Measurements from ENCODE around the gene COMP.

Gene COMP

DNA sequence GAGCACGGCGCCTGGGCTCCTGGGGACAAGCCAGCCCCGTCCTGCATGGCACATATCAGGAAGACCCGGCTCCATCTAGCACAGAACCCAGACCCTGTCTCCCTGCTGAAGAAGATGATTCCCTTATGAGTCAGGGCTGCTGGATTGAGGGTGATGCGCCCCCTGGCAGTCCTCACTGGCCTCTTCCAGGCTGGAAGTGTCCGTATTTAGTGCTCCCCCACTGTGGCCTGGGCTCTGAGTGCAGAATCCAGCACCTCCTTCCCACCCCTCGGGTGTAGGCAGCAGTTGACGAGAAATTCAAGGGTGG is 14.9 kb downstream of the COMP start:
- TF ChIP-seq ZNF274 (IDR thresholded peaks at IDR 0.05; ENCODE audit: low read depth, low read length) (no peak), YY1 (IDR thresholded peaks at IDR 0.05; ENCODE audit: insufficient read depth, insufficient read length) (no peak), SUZ12 (IDR thresholded peaks at IDR 0.05; ENCODE audit: extremely low read depth, insufficient read depth, insufficient read length) (no peak)
- peaks cover 22% of the 10 kb centered on the region for H3K4me1 ChIP-seq (ENCODE audit: insufficient read depth, insufficient read length)
- no peaks in the 10 kb centered on the region for H3K36me3 ChIP-seq (ENCODE audit: insufficient read depth, insufficient read length, low read length)
- H3K27me3 ChIP-seq (ENCODE audit: insufficient read depth, insufficient read length) = peaks cover 40% of the 10 kb centered on the region
- H3K9me3 ChIP-seq (ENCODE audit: insufficient read depth, low read length) = no peaks in the 10 kb centered on the region
- no peak for DNase-seq (ENCODE audit: low read depth, low spot score)
- no peak overlapping the region for H3K9ac ChIP-seq (ENCODE audit: insufficient read length, low read depth)
- no peak overlapping the region for H3K4me3 ChIP-seq (ENCODE audit: insufficient read length, low read depth)

DNA sequence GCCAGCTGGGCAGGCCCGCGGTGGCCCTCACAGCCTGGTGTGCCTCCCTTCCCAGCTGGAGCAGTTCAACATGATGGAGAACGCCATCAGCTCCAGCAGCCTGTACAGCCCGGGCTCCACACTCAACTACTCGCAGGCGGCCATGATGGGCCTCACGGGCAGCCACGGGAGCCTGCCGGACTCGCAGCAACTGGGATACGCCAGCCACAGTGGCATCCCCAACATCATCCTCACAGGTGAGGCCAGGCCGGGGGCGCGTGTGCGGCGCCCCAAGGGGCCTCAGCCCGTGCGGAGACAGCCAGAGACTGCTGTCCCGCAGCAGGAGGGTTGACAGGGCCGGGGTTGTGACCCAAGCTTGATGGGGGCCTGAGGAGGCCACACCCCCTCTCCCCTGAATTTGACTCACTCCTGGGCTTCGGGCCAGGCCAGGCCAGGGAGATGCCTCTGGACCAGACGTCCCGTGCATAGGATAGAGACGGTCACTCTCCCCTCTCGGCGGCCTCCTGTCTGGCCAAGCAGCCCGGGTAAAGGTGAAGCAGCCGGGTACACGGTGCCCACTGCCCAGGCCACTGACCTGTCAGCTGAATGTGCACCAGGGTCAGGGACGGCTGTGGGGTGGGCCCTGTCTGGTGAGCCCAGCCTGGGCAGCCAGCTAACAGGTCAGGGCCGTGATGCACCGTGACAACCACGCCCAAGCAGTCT is 15.4 kb downstream of the COMP start:
- Histone ChIP-seq H3K4me1 (ENCODE audit: insufficient read depth, insufficient read length) (peaks cover 25% of the 10 kb centered on the region), H3K9ac (ENCODE audit: insufficient read length, low read depth) (no peak overlapping the region)
- DNase-seq (ENCODE audit: low read depth, low spot score) = no peak

GRCh38 chr19:18774782-18775444 is 16.2 kb downstream of the COMP start:
- no peak for DNase-seq (ENCODE audit: low read depth, low spot score)
- H3K4me1 ChIP-seq (ENCODE audit: insufficient read depth, insufficient read length) = peaks cover 25% of the 10 kb centered on the region
- no peaks in the 10 kb centered on the region for H3K36me3 ChIP-seq (ENCODE audit: insufficient read depth, insufficient read length, low read length)
- H3K27me3 ChIP-seq (ENCODE audit: insufficient read depth, insufficient read length) = peaks cover 35% of the 10 kb centered on the region
- H3K4me3 ChIP-seq (ENCODE audit: insufficient read length, low read depth) = no peak overlapping the region
- TF ChIP-seq SUZ12 (IDR thresholded peaks at IDR 0.05; ENCODE audit: extremely low read depth, insufficient read depth, insufficient read length) = no peak
- no peak for TF ChIP-seq YY1 (IDR thresholded peaks at IDR 0.05; ENCODE audit: insufficient read depth, insufficient read length)
- TF ChIP-seq ZNF274 (IDR thresholded peaks at IDR 0.05; ENCODE audit: low read depth, low read length) = no peak
- no peaks in the 10 kb centered on the region for H3K9me3 ChIP-seq (ENCODE audit: insufficient read depth, low read length)
- H3K9ac ChIP-seq (ENCODE audit: insufficient read length, low read depth) = no peak overlapping the region

More for the DNA sequence above, 15.4 kb downstream of the COMP start:
- no peak for TF ChIP-seq YY1 (IDR thresholded peaks at IDR 0.05; ENCODE audit: insufficient read depth, insufficient read length)
- no peak for TF ChIP-seq ZNF274 (IDR thresholded peaks at IDR 0.05; ENCODE audit: low read depth, low read length)
- TF ChIP-seq SUZ12 (IDR thresholded peaks at IDR 0.05; ENCODE audit: extremely low read depth, insufficient read depth, insufficient read length) = no peak
- Histone ChIP-seq H3K27me3 (ENCODE audit: insufficient read depth, insufficient read length) (peaks cover 40% of the 10 kb centered on the region), H3K36me3 (ENCODE audit: insufficient read depth, insufficient read length, low read length) (no peaks in the 10 kb centered on the region), H3K9me3 (ENCODE audit: insufficient read depth, low read length) (no peaks in the 10 kb centered on the region), H3K4me3 (ENCODE audit: insufficient read length, low read depth) (no peak overlapping the region)

DNA sequence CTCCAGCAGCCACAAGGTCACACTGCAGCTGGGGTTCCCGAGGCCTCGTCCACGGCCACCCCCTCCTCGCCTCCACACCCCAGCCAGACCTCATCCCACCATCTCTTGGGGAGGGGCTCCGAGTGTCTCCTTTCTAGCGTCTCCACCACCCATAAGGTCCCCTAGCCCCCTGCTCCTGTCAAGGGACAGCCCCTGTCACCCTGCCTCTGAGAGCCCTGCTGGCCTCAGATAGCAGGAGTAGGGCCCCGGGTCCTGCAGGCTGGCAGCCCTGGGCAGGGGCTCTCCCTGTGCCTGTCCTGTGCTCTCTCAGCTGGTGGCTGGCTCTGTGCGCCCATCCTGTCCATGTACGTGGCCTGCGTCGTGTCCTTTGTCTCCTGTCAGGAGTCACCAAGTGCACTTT is 17.0 kb downstream of the COMP start:
- no peaks in the 10 kb centered on the region for H3K9me3 ChIP-seq (ENCODE audit: insufficient read depth, low read length)
- no peak overlapping the region for H3K4me3 ChIP-seq (ENCODE audit: insufficient read length, low read depth)
- TF ChIP-seq YY1 (IDR thresholded peaks at IDR 0.05; ENCODE audit: insufficient read depth, insufficient read length) (no peak), SUZ12 (IDR thresholded peaks at IDR 0.05; ENCODE audit: extremely low read depth, insufficient read depth, insufficient read length) (no peak), ZNF274 (IDR thresholded peaks at IDR 0.05; ENCODE audit: low read depth, low read length) (no peak)
- peaks cover 28% of the 10 kb centered on the region for H3K4me1 ChIP-seq (ENCODE audit: insufficient read depth, insufficient read length)
- peak overlapping the region; percentile 28 for H3K9ac ChIP-seq (ENCODE audit: insufficient read length, low read depth)
- no peaks in the 10 kb centered on the region for H3K36me3 ChIP-seq (ENCODE audit: insufficient read depth, insufficient read length, low read length)
- peaks cover 28% of the 10 kb centered on the region for H3K27me3 ChIP-seq (ENCODE audit: insufficient read depth, insufficient read length)
- no peak for DNase-seq (ENCODE audit: low read depth, low spot score)

DNA sequence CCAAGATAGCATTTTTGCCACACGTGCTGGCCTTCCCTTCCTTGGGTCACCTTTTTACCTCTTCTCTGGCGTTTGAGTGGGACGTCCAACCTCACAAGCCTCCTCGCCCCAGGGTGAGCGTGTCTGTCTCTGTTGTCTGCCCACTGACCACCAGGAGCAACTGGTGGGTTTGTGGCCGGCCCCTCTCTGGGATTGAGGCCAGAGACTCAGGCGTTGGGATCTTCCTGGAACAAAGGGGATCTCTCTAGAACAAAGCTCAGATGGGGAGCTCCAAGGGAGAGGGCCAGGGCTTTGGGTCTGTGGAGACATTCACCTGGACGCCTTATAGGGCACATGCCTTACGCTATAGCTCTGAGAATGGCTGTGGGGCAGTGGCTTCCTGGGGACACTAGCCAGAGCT is 17.4 kb downstream of the COMP start:
- H3K36me3 ChIP-seq (ENCODE audit: insufficient read depth, insufficient read length, low read length) = no peaks in the 10 kb centered on the region
- no peak overlapping the region for H3K4me3 ChIP-seq (ENCODE audit: insufficient read length, low read depth)
- no peak overlapping the region for H3K9ac ChIP-seq (ENCODE audit: insufficient read length, low read depth)
- TF ChIP-seq SUZ12 (IDR thresholded peaks at IDR 0.05; ENCODE audit: extremely low read depth, insufficient read depth, insufficient read length) (no peak), YY1 (IDR thresholded peaks at IDR 0.05; ENCODE audit: insufficient read depth, insufficient read length) (no peak), ZNF274 (IDR thresholded peaks at IDR 0.05; ENCODE audit: low read depth, low read length) (no peak)
- no peak for DNase-seq (ENCODE audit: low read depth, low spot score)
- no peaks in the 10 kb centered on the region for H3K9me3 ChIP-seq (ENCODE audit: insufficient read depth, low read length)
- peaks cover 28% of the 10 kb centered on the region for H3K4me1 ChIP-seq (ENCODE audit: insufficient read depth, insufficient read length)
- H3K27me3 ChIP-seq (ENCODE audit: insufficient read depth, insufficient read length) = peaks cover 24% of the 10 kb centered on the region

- no peak for DNase-seq (ENCODE audit: low read depth, low spot score)
- no peak overlapping the region for H3K9ac ChIP-seq (ENCODE audit: insufficient read length, low read depth)
- H3K36me3 ChIP-seq (ENCODE audit: insufficient read depth, insufficient read length, low read length) = no peaks in the 10 kb centered on the region
- H3K9me3 ChIP-seq (ENCODE audit: insufficient read depth, low read length) = no peaks in the 10 kb centered on the region
- no peak for TF ChIP-seq ZNF274 (IDR thresholded peaks at IDR 0.05; ENCODE audit: low read depth, low read length)
- no peak for TF ChIP-seq YY1 (IDR thresholded peaks at IDR 0.05; ENCODE audit: insufficient read depth, insufficient read length)
- no peak for TF ChIP-seq SUZ12 (IDR thresholded peaks at IDR 0.05; ENCODE audit: extremely low read depth, insufficient read depth, insufficient read length)
- H3K4me3 ChIP-seq (ENCODE audit: insufficient read length, low read depth) = no peak overlapping the region
- H3K27me3 ChIP-seq (ENCODE audit: insufficient read depth, insufficient read length) = peaks cover 19% of the 10 kb centered on the region
- peaks cover 32% of the 10 kb centered on the region for H3K4me1 ChIP-seq (ENCODE audit: insufficient read depth, insufficient read length)
Observed at GRCh38 chr19:18772620-18773587, 18.2 kb downstream of the COMP start.

Data from NT2/D1 (cell line).